ENCODE measurements around the gene CRYGC.
A peak's percentile ranks its signal among the peaks of the same experiment; 100 is the strongest.
"Not testable (repeated sequence)": the region's sequence is repeated elsewhere in the genome, so short reads cannot be mapped to it uniquely, and the experiment has no call there.

CRYGC gene

DNA sequence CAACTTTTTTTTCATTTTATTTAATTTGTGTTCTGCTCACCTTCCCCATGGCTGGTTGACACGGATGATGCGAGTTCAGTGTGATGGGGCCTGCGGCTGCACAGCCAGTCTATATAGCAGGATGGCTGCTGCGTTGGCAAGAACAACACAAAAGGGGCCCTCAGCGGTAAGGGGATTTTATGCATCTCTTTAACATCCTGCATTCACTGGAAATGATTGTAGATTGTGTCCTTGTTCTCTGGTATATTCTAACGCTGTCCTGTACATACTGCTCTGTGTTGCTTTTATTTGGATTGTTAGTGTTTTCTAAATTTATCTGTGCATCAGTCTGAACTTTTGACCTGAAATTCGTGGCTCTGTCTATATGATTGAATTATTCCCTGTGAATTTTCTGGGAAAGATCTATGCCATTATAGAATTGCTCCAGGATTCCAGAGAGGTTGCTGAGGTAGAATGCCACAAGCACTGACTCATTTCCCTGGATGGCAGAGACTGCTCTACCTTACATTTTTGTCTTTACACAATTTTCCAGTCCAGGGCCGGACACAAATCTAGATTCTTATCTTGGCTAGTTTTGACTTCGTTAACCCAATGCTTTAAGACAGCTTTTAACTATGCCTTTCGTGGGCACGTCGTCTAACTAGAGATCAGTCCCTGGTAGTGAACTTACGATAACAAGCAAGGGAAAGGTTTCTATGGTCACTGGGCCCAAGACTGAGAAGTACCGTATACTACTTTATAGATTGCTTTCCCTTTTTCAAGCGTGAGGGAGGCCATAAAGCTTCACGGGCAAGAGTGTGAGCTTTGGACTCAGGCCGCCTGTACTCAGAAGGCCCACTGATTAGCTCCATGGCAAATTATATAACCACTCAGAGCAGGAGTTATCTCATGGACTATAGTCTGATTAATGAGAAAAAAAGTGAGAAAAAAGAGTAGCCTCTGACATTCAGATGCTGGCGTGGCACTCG, at the start of gene CRYGC:
Gene CRYGC (minus strand): TSS at position 85 of the 968 bp plus-strand sequence. CDS start 36 bp downstream, at position 49.
- no peak for DNase-seq

GRCh38 chr2:208179028-208179609, 49.5 kb upstream of the CRYGC start:
- DNase-seq = no peak

DNA sequence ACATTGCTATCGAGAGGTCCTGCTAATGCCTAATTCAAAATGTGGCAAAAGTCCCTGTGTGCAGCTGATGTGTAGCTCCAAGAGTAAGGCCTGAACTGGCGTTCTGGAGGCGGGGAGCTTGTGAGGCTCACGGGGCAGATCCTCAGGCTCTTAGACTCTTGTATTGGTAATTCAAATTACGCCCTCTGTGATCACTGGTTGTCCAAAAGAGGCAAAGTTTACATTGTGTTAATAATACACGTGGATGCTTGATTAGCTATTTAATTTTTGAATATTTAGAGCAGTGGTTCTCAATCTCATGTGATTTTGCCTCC, 46.2 kb upstream of the CRYGC start:
- no peak for DNase-seq

- peak; percentile 38 to 53 for DNase-seq
Observed at GRCh38 chr2:208175069-208175839, 45.6 kb upstream of the CRYGC start.

DNA sequence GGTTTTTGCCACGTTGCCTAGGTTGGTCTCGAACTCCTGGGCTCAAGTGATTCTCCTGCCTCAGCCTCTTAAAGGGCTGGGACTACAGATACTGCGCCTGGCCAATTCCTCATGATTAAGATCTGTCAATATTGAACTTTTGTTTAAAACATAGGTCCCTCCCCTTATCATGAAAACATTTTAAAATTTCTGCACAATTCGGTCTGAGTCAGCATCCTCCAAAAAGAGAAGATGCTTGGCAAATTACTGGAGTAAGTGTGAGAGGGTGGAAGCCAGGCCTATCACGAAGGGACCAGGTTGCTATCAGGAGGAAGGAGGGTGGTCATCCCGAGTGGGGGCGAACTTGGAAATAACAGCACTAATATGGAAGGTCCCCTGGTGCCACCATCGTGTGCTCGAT, 44.5 kb upstream of the CRYGC start:
- DNase-seq = no peak

- no peak for DNase-seq
Observed at GRCh38 chr2:208172125-208172524, 42.5 kb upstream of the CRYGC start.

DNA sequence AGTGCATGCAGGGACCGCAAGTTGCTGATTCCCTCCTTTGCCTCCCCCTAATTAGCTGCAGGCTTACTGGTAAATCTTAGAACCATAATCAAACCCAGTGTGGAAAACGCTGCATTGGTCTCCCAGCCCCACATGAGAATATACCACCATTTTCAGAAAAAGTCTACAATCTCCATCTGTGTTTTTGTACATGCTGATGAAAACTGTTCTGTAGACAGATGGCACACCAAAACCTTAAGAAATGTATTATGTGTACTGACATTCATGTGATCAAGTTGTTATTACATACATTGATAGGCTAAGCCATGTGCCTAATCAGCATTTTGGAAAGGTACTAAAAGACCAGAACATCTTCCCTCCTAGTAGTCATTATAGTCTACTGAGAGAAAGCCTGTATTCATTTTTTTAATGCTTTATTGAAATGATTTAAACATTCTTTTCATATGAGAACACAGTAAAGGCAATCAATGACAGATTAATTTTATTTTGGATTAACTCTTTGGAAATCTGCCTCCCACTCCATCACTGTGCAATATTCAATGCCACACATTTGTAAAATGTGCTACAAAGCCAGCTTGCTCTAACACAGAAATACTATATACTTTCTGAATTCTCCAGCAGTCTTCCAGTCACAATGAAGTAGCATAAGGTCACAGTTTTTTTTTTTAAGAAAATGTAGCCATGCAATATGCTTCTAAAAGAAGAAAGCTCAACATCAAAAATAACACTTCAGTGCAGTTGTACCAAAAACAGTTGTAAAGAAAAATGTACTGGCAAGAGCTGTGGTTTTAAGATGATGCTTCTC, 35.5 kb upstream of the CRYGC start:
- no peak for DNase-seq

DNA sequence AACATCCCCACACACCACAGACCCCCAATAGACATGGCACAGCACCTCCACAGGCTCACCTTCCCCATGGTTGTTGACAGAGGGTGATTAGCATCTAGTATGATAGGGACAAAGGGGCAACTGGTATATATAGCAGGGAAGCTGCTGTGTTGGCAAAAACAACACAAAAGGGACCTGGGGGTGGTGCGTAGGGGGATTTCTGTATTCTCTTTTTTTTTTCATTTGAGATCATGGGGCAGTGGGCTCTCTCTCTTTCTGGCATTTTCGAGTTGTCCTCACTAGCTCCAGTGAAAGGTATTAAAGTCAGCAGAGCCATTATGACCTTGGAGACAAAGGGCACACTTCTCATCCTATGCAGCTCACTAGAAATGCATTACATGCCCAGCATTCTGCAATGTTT, 33.9 kb upstream of the CRYGC start, which contains the start of gene CRYGA:
Gene CRYGA (minus strand): TSS at position 101 of the 400 bp plus-strand sequence. CDS start 33 bp downstream, at position 68.
- no peak for DNase-seq

GRCh38 chr2:208156439-208156838, 26.8 kb upstream of the CRYGC start:
- DNase-seq = no peak

- DNase-seq = no peak
Observed at GRCh38 chr2:208153156-208153555, 23.5 kb upstream of the CRYGC start.

DNA sequence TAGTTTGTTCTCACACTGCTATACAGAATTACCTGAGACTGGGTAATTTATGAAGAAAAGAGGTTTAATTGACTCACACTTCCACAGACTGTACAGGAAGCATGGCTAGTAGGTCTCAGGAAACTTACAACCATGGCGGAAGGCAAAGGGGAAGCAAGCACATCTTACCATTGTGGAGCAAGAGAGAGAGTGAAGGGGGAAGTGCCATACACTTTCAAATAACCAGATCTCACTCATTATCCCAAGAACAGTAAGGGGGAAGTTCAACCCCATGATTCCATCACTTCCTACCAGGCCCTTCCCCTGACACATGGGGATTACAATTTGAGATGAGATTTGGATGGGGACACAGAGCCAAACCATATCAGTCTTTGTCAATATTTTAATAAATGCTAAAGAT, 21.3 kb upstream of the CRYGC start:
- no peak for DNase-seq

DNA sequence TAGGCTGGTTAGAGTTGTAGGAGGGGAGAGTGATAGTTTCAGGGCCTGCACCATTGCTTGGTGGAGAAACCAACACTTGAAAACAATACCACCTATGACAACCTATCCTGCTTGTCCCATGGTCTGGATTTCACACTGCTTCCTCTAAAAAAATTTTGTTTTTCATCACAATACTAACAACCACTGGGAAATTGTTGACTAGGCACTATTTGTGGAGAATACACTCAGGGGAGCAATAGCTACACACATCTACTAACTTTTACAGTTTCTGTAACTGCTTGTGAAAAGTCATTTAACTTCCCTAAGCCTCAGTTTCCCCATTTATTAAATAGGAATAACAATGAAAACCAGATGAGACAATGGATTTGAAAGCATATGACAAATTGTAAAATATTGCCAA, 20.5 kb upstream of the CRYGC start:
- DNase-seq = no peak

DNA sequence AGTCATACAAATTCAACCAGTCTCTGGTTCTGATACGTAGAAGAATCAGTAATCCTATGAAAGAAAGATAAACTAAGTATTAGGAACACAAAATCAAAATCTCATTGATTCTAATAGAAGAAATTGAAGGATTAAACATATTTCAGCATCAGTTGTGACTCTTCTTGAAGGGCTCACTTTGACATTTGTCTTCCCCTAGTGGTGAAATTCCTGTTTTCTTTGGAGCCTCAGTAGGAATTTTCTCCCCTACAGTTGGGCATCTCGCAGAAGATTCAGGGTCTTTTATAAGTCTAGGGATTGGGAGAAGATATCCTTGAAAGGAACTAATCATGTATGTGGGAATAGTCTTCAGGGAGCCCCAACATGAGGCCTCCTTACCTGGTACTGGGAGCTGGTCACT, 19.2 kb upstream of the CRYGC start:
- DNase-seq = no peak

GRCh38 chr2:208147759-208148158, 18.1 kb upstream of the CRYGC start:
- no peak for DNase-seq

- DNase-seq = no peak
Observed at GRCh38 chr2:208147008-208147407, 17.4 kb upstream of the CRYGC start.

DNA sequence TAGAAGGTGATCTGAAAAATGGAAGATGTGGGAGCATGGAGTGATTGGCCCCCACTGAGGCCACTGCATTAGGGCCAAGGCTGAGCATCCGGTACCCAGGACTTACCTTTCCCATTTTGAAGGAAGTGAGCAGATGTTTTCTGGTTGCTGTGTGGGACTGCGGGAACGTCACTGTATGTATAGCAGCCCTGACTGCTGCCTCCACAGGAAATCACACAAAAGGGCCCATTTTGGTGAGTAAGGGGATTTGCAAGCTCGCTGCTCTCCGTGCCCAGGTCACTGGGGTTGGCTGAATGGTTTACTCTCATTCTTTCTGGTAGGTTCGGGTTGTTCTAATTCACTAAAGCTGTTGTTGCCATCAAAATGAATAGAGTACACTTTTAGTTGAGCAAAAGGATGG, 16.4 kb upstream of the CRYGC start, which contains the start of gene CRYGB:
Gene CRYGB (minus strand): TSS at position 153 of the 400 bp plus-strand sequence. CDS start 38 bp downstream, at position 115.
- DNase-seq = no peak

DNA sequence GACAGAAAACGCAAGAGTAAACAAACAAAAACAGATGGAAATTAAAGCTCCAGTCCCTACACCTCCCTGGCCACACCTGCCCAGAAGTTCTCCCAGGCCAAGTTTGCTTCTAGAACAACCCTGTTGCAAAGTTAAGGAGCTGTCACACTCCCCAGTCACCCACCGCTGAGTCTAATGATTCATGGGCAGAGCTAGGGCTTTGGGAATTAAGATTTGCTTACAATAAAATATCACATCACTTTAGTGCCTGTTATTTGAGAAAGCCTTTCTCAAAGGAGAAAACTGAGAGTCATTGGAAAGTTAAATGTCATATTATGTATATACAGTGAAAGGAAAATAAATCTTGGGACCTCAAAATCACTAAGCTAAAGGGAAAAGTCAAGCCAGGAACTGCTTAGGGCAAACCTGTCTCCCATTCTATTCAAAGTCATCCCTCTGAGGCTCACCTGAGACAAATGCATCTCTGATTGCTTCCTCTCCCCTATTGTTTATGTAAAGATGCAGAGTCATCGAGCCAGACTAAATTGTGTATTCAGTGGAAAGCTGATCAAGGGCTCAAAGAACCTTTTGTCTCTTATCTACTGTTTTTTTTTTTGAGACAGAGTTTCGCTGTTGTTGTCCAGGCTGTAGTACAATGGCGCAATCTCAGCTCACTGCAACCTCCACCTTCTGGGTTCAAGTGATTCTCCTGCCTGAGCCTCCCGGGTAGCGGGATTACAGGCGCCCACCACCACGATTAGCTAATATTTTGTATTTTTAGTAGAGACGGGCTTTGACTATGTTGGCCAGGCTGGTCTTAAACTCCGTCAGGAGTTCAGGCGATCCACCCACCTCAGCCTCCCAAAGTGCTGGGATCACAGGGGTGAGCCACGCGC, 13.5 kb upstream of the CRYGC start:
- DNase-seq = no peak

- DNase-seq = no peak
Observed at GRCh38 chr2:208142240-208142924, 12.8 kb upstream of the CRYGC start.

- no peak for DNase-seq
Observed at GRCh38 chr2:208139447-208139846, 9.8 kb upstream of the CRYGC start.

DNA sequence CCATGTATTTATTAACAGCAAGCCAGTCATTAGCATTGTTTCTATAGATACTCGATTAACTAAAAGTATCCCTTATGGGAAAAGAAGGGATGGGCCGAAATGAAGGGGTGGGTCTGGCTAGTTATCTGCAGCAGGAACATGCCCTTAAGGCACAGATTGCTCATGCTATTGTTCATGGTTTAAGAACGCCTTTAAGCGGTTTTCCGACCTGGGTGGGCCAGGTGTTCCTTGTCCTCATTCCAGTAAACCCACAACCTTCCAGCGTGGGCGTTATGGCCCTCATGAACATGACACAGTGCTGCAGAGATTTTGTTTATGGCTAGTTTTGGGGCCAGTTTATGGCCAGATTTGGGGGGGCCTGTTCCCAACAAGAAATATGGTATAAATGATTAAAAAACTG, 8.7 kb upstream of the CRYGC start:
- not testable (repeated sequence) for DNase-seq

- DNase-seq = no peak
Observed at GRCh38 chr2:208136716-208137094, 7.1 kb upstream of the CRYGC start.

All from activated CD4-positive, alpha-beta T cell treated with anti-CD3 and anti-CD28 coated beads for 4 hours (primary cell).